NCI-H1092 treated with DMSO at 0.1 percent for 48 hours (cell line): Measurements from ENCODE around the gene MTARC1.

Source experiments
- DNase-seq: peaks from one replicate; lab custom pipeline; 2025; lab: John Stamatoyannopoulos, UW

The MTARC1 gene

DNA sequence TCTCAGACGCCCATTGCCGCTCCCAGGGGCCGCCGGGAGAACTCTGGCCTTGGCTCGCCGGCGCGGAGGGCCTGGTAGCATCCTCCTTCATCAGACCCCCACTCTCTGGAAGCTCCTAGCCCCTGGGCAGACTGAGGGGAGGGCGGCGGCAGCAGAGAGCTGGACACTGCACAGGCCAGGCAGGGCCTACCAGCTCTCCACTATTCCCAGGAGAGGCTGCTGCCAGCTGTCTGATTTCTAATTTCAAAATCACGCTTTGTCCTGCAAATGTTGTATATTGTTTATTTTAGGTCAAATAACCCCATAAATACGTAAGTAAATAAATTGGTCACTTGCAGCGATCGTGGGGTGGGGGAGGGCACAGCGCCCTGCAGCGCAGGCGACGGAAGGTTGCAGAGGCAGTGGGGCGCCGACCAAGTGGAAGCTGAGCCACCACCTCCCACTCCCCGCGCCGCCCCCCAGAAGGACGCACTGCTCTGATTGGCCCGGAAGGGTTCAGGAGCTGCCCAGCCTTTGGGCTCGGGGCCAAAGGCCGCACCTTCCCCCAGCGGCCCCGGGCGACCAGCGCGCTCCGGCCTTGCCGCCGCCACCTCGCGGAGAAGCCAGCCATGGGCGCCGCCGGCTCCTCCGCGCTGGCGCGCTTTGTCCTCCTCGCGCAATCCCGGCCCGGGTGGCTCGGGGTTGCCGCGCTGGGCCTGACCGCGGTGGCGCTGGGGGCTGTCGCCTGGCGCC is at the start of gene MTARC1:
TSS of gene MTARC1 (plus strand) at position 577 of the 732 bp plus-strand sequence. CDS start at position 609, 32 bp downstream.
- peak; percentile 95 for DNase-seq

DNA sequence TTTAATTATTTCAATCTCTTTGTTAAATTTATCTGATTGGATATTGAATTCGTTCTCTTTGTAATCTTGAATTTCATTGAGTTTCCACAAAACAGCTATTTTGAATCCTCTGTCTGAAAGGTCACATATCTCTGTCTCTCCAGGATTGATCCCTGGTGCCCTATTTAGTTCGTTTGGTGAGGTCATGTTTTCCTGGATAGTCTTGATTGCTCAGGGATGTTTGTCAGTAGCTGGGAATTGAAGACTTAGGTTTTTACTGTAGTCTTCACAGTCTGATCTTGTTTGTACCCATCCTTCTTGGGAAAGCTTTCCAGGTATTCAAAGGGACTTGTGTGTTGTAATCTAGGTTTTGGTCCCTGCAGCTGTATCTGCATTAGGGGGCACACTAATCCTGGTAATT is 45.4 kb upstream of the MTARC1 start:
- no peak for DNase-seq

DNA sequence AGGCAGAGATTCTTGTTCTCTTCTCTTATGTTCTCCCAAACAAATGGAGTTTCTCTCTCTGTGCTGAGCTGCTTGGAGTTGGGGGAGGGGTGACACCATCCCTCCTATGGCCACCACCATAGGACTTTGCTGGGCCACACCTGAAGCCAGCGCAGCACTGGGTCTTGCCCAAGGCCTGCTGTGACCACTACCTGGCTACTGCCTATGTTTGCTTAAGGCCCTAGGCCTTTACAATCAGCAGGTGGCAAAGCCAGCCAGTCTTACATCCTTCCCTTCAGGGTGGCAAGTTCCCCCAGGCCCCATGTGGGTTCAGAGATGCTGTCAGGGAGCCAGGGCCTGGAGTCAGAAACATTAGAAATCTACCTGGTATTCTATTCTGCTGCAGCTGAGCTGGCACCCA is 44.9 kb upstream of the MTARC1 start:
- no peak for DNase-seq

DNA sequence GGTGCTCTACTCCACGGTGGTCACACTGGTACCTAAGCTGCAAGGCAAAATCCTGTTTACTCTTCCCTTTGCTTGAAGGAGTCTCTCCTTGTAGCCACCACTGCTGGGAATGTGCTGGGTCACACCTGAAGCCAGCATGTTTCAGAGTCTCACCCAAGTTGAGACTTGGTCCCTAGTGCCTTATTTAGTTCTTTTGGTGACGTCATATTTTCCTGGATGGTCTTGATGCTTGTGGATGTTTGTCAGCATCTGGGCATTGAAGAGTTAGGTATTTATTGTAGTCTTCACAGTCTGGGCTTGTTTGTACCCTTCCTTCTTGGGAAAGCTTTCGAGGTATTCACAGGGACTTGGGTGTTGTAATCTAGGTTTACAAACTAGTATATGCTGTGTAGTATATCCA is 44.2 kb upstream of the MTARC1 start:
- DNase-seq: no peak

DNA sequence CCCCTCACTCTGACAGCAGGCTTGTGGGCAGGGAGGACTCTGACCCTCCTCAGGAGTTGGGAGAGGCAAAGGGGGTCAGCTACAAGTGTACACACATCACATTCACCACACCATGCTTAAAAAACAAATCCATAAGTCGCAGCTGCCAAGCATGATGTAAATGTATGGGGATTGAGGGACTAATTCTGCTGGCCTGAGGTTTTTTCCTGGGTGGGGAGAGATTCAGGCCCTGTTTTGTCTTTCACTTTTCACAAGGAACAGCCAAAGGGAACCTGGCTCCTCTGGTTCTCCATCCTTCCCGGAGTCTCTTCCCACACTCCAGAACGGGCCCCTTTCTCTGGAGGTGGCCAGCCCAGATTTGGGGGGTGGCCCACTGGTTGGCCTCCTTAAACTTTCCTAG is 39.9 kb upstream of the MTARC1 start:
- DNase-seq: no peak

DNA sequence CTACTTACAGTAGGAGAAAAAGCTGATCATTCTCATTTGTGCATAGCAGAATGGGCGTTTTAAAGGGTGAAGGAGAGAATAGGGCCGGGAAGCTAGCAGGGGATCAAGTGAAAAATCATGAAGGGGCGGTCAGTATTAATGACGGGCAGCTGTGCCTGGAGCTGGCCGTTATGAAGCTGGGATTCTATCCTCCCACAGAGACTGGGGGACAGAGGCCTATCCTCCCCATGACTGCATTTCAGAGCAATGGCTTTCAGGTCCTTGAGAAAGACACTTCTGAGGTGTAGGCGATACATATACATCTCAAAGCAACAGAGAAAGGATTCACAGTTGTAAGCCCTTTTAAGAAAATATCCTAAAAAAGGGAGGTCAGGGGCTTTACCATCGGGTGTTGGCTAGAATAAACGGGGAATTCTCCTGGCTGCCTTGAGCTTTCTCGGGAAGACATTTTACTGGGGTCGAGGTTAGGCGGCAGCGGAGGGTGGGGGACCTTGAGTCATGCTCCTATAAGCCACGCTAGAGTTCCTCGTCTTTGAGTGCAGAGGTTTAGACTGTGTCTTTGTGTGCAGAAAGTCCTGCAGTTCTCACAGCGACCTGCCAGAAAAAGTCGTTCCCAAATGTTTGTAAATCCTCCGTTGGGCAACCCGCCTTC is 39.1 kb upstream of the MTARC1 start:
- DNase-seq: no peak

DNA sequence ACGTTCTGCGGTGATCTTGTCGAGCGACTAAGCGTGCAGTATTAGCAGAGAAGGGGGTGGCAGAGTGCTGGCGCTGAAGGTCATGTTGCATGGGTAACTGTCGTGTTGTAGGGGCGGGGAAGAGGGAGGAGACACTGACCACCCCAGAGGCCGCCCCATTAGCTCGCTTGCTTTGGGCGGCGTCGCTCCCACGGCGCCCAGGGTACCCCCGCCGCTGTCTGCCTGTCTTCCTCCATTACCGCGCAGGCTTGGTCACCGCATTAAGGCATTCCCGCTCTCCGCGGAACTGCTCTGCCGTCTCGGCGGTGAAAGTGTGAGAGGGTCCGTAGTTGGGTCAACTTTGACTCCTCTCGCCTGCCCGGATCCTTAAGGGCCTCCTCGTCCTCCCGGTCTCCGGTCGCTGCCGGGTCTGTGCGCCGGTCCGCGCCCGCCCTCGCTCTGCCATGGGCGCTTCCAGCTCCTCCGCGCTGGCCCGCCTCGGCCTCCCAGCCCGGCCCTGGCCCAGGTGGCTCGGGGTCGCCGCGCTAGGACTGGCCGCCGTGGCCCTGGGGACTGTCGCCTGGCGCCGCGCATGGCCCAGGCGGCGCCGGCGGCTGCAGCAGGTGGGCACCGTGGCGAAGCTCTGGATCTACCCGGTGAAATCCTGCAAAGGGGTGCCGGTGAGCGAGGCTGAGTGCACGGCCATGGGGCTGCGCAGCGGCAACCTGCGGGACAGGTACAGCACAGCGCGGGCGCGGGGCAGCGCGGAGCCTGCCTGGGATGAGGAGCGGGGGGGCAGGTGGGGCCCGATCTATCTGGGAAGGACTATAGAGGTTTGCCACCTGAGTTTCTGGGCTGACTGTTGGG is 38.4 kb upstream of the MTARC1 start, which contains the start of gene MTARC2:
TSS of gene MTARC2 (plus strand) at position 234 of the 846 bp plus-strand sequence. CDS start at position 444, 210 bp downstream.
- peak; percentile 87 for DNase-seq

DNA sequence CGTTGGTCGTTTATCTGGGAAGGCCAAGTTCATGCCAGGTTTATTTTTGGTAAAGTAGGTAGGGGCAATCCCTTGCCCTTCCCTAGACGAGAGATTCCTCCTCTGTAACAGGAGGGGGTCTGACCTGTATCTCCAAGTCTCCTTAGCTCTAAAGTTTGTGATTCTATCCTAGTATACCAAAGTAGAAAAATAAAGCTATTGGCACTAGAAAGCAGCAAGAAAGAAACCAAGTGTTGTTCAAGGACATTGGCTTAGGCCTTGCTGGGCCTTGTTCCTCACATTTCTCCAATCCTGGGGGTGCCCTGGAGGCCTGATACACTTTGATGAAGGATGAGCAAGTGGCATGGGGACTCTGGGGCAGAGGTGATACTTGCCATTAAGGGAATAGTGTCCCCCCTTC is 37.8 kb upstream of the MTARC1 start:
- no peak for DNase-seq

DNA sequence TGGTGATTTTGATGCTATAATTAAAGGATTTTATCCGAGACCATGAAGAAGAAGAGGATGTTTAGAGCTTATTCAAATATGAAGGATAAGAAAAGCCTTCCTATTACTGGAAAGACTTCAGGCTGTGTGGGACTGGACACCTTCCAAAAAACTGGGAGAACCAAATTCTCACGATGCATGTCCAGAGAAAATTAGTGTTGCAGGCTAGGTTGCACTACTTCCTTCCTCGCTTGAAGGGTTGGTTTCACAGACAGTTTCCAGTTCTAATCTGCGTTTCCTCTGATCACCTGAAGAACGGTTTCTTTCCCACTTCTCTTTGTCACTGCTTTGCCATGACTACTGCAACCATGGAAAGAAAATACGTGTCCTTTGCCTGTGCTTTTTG is 36.6 kb upstream of the MTARC1 start:
- no peak for DNase-seq

DNA sequence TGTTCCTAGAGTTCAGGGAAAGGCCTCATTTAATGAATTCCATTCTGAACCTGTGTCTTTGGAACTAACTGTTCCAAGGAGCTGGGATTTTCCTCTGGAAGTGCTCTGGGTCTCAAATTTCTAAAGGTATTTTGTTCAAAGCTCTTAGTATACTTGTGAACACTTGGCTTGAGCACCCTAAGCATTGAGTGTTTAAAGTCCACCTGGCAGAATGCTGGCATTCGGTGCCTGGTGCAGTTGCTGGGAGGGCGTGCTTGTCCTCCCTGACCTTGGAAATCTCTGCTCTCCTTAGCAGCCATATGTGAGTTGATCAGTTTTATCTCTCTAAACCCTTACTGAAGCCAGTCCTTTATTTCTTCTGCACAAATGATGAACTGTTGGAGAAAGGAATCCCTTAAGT is 35.6 kb upstream of the MTARC1 start:
- DNase-seq: no peak

DNA sequence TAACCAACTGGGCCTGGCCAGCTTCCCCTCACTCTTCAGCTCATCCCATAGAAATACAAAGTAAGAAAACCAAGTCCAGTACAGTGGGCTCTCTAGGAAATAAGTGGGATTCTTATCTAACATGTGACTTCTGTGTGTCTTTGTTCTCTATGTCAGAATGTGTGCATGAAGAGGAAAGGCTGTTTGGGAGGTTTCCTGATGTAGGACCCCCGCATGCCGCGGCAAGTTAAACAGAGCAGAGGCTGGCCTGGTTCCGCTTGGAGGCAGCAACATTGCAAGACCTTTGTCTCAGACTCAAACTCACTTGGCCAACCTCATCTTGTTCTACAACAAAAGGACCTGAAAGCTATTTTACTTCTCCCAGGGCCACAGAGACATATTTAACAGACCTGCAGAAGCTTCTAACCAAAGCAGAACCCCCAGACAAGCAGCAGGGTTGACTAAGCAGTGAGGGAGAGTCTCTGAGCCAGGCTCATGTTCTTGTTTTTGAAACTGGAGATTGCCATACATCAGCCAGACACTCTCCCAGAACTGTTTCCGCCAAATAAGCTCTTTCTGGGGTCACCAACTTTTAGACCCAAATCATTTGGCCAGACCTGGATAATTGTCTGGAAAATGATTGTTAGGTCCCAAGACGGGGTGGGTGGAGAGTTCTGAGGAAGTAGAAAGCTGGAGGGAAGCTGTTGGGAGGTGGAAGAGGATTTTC is 32.3 kb upstream of the MTARC1 start:
- DNase-seq: no peak

DNA sequence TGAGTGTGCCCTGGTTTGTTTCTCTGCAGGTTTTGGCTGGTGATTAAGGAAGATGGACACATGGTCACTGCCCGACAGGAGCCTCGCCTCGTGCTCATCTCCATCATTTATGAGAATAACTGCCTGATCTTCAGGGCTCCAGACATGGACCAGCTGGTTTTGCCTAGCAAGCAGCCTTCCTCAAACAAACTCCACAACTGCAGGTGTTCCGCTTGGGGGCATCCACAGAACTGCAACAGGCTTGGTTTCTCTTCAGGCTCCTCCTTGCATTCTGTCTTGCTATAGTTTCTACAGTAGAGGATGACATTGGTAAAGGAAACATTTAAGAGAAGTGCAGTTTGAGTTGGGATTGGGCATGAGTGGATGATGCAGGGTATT is 31.8 kb upstream of the MTARC1 start:
- no peak for DNase-seq

DNA sequence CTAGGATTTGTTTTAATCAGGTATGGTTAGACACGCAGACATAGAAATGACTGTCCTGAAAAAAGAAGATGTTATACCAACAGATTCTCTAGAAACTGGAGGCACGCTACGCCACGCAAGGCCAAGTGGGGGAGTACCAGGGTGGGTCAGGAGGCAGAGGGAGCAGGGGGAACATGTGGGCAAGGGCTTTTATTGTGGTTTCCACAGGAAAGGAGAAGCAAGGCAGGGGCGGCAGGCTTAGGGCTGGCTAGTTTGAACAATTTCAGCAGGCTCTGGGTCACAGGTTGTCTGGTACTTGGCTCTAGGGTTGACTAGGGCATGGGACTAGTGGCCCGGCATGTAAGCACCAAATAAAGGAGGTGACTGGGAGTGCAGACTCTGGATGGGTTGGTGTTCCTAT is 31.4 kb upstream of the MTARC1 start:
- no peak for DNase-seq

DNA sequence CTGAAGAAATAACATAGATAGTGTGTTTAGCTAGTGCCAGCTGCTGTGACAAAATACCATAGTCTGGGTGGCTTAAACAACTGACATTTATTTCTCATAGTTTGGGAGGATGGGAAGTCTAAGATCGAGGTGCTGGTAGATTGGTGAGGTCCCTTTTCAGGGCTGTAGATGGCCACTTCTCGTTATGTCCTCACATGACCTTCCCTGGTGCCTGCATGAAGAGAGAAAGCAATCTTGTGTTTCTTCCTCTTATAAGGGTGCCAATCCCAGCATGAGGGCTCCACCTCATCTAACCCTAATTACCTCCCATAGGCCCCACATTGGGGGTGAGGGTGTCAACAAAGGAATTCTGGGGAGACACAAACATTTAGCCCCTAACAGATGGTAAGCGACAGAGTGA is 29.3 kb upstream of the MTARC1 start:
- DNase-seq: no peak

DNA sequence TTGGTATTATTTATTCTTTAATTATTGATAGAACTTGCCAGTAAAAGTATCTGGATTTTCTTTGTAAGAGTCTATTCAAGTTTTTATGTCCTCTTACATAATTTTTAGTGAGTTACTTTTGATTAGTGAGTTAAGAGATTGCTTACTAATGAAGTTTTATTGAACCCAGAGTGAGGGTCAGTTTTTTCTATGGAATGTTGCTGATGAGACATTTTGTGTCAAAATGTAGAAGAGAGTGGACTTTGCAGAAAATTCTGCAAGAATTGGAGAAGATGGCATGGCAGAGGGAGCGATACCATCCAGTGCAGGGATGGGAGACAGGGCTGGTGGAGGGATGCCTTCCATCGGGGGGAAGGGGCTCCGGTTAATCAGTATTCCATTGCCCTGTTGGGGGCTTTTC is 27.6 kb upstream of the MTARC1 start:
- DNase-seq: no peak

DNA sequence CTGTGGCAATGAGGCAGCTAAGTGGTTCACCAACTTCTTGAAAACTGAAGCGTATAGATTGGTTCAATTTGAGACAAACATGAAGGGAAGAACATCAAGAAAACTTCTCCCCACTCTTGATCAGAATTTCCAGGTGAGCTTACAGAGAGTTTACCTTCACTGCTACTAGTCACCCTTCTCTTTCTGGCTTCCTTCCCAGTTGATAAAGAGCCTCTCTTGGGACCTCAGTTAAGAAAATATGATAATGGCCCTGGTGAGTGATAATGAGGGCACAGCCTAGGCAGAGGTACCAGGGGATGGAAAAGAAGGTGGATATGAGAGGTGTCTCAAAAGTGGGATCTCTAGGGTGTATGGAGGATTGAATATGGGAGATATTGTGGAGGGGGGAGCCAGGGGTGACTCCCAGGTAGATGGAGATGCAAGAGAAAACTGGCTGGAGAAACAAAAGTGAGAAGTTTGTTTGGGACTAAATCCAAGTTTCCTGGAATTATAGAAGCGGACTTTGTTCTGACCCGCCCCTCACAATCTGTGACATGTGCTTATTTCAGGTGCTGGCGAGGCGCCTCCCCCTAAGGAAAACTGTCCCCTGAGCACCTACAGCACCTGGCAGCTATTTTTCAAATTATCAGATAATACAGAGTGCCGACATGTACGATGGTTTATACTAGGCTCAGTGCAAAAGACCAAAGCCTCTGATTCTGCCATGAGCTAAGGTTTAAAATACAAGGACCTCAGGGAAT is 24.9 kb upstream of the MTARC1 start:
- DNase-seq: no peak

DNA sequence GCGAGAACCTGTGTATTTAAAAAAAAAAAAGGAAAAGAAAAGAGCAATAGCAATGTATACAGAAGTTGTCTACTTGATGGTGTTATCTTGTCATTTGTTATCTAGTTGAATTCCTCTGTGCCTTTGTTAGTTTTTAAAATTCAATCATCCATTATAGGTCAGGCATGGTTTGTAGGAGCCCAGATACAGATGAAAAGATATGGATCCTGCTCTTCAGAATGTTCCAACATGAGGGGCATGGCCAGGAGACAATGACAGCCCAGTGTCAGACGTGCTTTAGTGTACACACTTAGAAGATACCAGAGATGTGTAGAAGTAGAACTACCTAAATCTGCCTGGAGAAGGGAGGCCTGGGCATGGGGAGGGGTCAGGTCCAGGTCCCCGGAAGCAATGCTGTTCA is 22.0 kb upstream of the MTARC1 start:
- DNase-seq: no peak

DNA sequence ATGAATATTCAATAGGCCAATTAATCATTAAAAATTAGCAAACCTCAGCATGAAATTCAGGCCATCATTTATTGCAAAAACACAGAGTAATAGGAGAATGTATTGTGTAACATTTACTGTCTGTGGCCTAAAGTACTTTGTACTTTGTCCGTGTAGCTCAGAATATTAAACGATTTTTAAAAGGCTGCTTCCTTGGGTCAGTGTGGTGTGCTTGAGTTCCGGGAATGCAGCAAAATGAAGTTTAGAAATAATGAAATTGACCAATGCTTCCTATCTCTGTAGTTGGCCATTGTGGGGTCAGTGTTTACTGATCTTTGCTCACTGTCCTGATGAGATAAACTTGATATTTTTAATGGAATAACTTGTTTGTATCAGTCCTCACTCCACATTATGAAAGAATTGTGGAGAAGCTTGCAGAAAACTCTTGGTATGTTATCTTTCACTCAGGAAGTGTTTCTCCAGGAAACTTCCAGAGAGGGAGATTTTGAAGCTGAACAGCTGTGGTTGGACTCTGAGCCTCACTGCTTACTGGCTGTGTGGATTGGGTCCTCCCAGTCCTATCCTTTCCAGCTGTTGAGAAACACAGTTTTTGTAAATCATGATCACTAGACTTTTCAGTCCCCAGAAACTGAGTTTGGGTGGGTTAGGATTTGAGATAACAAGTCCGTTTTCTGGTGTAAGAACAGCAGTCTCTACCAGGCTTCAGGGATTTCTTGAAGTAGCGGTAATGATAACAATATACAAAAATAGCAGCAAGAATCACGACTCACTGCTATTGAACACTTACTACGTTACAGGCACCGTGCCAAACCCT is 19.2 kb upstream of the MTARC1 start:
- no peak for DNase-seq

DNA sequence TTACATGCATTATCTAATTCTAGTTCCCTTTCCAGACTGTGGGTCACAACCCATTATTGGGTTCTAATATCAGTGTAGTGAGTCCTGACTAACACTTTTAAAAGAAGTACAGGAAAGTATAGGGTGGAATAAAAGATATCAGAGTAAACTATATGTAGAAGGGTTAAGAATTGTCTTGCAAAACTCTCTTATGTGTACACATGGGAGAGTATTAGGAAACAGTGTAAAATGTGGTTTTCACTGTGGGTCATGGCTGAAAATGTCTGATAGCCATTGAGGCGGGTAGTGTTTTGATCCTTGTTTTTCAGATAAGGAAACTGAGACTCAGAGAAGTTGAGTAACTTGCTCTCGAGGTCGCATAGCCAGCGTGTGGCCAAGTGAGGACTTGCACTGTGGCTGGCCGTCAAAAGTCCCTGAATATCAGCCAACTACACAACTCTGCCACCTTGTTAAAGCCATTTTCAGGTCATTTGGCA is 18.5 kb upstream of the MTARC1 start:
- DNase-seq: no peak

DNA sequence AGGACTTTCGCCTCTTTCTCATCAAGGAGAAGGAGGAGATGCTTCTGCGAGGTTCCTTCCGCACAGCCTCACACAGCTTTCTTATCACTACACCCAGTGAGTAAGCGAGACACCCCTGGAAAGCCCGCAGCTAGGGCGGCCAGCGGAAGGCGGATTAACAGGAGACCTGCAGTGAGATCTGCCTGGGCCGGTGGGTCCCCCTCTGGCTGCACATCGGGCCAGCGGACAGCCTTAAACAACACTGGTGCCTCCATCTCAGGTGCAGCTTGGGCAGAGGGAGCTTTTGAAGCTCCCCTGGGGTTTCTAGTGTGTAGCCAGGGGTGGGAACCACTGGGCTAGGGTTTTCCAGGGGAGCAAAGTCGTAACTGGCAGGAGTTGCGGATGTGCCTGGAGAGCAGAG is 17.5 kb upstream of the MTARC1 start:
- no peak for DNase-seq
